Activated CD4-positive, alpha-beta T cell treated with anti-CD3 and anti-CD28 coated beads, Interleukin-2, amount 10 ng/mL, durations not matched to agents 24 days and 14 days (primary cell): ENCODE measurements around the gene NIM1K. TPM values are rescaled to one million over a fixed set of nuclear protein-coding genes. Genes with fewer than 3 reads are reported as not detected.
"Not testable (repeated sequence)": the region's sequence is repeated elsewhere in the genome, so short reads cannot be mapped to it uniquely, and the experiment has no call there.

Source experiments
- DNase-seq: peaks from one replicate; pipeline ENCODE4 v3.0.0; 2022
- H3K27ac Mint-ChIP-seq: one replicate; pipeline ENCODE4 v1.8.0; 2022; ENCODE audit warnings: mild to moderate bottlenecking, mixed read lengths
- H3K27me3 Mint-ChIP-seq: one replicate; pipeline ENCODE4 v1.8.0; 2022; ENCODE audit warnings: mixed read lengths
- H3K36me3 Mint-ChIP-seq: one replicate; pipeline ENCODE4 v1.8.0; 2022; ENCODE audit warnings: low read depth, mild to moderate bottlenecking, mixed read lengths
- H3K4me1 Mint-ChIP-seq: one replicate; pipeline ENCODE4 v1.8.0; 2021; ENCODE audit warnings: mixed read lengths
- H3K4me3 Mint-ChIP-seq: one replicate; pipeline ENCODE4 v1.8.0; 2022; ENCODE audit warnings: mild to moderate bottlenecking, moderate library complexity, mixed read lengths
- H3K9me3 Mint-ChIP-seq: one replicate; pipeline ENCODE4 v1.8.0; 2021; ENCODE audit warnings: mixed read lengths
- intact Hi-C: fragments of 100-400 bp; cut with micrococcal nuclease; formaldehyde crosslinking; loops from one replicate; pipeline ENCODE4 v1.15.1; 2023
- total RNA-seq: library from RNA; stranded (reverse); gene quantifications from 2 replicates; pipeline ENCODE4 v1.2.3, GENCODE V29; 2022

Gene NIM1K
- total RNA-seq, 1 donor from 2014 or later = 0.82 TPM

GRCh38 chr5:43255704-43256103 lies 63.7 kb downstream of the NIM1K start:
- intact Hi-C loops = no loop called here
- Mint-ChIP-seq H3K27me3 (peaks cover 27% of the 10 kb centered on the region), H3K9me3 (no peaks in the 10 kb centered on the region), H3K27ac (no peak overlapping the region), H3K4me3 (no peak overlapping the region), H3K36me3 (no peaks in the 10 kb centered on the region), H3K4me1 (no peaks in the 10 kb centered on the region)
- DNase-seq = no peak

DNA sequence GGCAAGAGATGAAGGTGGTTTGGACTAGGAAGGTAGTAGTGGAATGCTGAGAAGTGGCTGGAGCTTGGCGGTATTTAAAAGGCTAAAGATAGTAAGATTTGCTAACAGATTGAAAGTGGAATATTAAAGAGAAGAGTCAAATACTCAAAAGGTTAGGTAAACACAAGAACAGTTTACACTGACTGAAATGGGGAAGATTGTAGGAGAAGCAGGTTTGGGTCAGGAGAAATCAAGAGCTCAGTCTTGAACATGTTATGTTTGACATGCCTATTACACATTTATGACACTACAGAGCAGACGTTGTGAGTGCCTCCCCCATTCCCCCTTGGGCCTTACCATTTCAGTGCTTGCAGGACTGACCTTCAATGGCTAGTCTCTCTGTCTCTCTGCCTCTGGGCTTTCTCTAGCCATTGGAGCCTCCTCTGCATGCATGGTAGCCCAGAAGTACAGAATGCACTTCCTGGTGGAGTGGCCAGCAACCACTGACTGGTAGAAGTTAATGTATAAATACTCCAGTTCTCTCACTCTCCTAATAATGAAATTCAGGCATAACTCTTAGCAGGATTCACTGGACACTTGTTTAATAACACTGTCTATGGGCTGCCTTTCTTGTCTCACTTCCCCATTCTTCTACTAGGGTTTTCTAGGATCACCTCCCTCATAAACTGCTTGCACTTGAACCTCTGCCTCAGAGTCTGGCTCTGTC lies 64.4 kb downstream of the NIM1K start:
- Mint-ChIP-seq H3K4me1 (no peaks in the 10 kb centered on the region), H3K9me3 (no peaks in the 10 kb centered on the region), H3K36me3 (no peaks in the 10 kb centered on the region), H3K27ac (no peak overlapping the region), H3K27me3 (peaks cover 29% of the 10 kb centered on the region), H3K4me3 (no peak overlapping the region)
- DNase-seq = no peak
- intact Hi-C loops = no loop called here

GRCh38 chr5:43258116-43258515 lies 66.1 kb downstream of the NIM1K start:
- H3K27me3 Mint-ChIP-seq = peaks cover 36% of the 10 kb centered on the region
- no peak overlapping the region for H3K27ac Mint-ChIP-seq
- H3K9me3 Mint-ChIP-seq = peaks cover 3% of the 10 kb centered on the region
- no peak overlapping the region for H3K4me3 Mint-ChIP-seq
- H3K4me1 Mint-ChIP-seq = no peaks in the 10 kb centered on the region
- no peak for DNase-seq
- intact Hi-C loops = no loop called here
- H3K36me3 Mint-ChIP-seq = no peaks in the 10 kb centered on the region

DNA sequence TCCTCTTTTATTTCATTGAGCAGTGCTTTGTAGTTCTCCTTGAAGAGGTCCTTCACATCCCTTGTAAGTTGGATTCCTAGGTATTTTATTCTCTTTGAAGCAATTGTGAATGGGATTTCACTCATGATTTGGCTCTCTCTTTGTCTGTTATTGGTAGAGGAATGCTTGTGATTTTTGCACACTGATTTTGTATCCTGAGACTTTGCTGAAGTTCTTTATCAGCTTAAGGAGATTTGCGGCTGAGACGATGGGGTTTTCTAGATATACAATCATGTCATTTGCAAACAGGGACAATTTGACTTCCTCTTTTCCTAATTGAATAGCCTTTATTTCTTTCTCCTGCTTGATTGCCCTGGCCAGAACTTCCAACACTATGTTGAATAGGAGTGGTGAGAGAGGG lies 70.2 kb downstream of the NIM1K start:
- Mint-ChIP-seq H3K27me3 (peaks cover 42% of the 10 kb centered on the region), H3K9me3 (peaks cover 25% of the 10 kb centered on the region)
- H3K36me3 Mint-ChIP-seq, DNase-seq, H3K27ac Mint-ChIP-seq, H3K4me1 Mint-ChIP-seq, intact Hi-C loops, H3K4me3 Mint-ChIP-seq: not testable (repeated sequence)

GRCh38 chr5:43268188-43268820 lies 76.3 kb downstream of the NIM1K start:
- H3K27ac Mint-ChIP-seq = no peak overlapping the region
- H3K9me3 Mint-ChIP-seq = peaks cover 25% of the 10 kb centered on the region
- no peak for DNase-seq
- no peaks in the 10 kb centered on the region for H3K36me3 Mint-ChIP-seq
- H3K4me3 Mint-ChIP-seq = no peak overlapping the region
- intact Hi-C loops = no loop called here
- H3K4me1 Mint-ChIP-seq = peaks cover 10% of the 10 kb centered on the region
- peaks cover 25% of the 10 kb centered on the region for H3K27me3 Mint-ChIP-seq

GRCh38 chr5:43270645-43271044 lies 78.6 kb downstream of the NIM1K start:
- Mint-ChIP-seq H3K4me3 (no peak overlapping the region), H3K27me3 (peaks cover 8% of the 10 kb centered on the region), H3K36me3 (no peaks in the 10 kb centered on the region), H3K4me1 (peaks cover 10% of the 10 kb centered on the region), H3K27ac (no peak overlapping the region), H3K9me3 (peaks cover 11% of the 10 kb centered on the region)
- intact Hi-C loops = no loop called here
- DNase-seq = no peak

- no peak overlapping the region for H3K27ac Mint-ChIP-seq
- H3K4me1 Mint-ChIP-seq = no peaks in the 10 kb centered on the region
- intact Hi-C loops = no loop called here
- peaks cover 6% of the 10 kb centered on the region for H3K27me3 Mint-ChIP-seq
- no peaks in the 10 kb centered on the region for H3K9me3 Mint-ChIP-seq
- no peaks in the 10 kb centered on the region for H3K36me3 Mint-ChIP-seq
- H3K4me3 Mint-ChIP-seq = no peak overlapping the region
- DNase-seq = no peak
These were observed 81.5 kb downstream of the NIM1K start for GRCh38 chr5:43273552-43273951.

DNA sequence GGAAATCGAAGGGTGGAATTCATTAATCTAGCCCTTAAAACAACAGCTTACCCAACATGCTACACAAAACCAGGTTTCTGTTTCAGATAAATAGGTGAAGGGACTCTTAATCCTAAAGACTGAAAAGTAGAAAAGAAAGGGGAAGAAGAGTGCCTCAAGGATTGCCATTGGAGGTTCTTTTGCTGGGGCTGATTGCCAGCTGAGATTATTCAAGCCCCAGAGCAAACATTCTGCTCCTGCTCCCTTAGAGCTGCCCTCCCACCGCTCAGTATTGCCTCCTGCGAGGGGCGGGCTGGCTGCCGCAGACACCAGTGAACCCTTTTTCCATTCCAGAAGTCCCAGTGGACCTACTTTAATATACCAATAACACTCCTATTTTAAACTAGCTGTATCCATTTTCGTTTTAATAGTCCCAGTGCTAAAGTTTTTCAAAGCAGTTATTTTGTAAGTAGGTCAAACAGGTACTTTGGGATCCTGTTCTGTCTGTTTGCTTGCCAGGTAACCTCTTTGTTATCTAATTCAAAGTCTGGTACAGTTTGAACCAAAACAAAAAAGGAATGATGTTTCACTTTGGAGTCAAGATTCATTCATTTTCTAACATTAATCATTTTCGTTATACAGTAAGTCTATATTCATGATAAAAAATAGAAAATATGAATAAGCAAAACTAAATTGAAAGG lies 82.5 kb downstream of the NIM1K start:
- H3K4me1 Mint-ChIP-seq = no peaks in the 10 kb centered on the region
- no peak overlapping the region for H3K4me3 Mint-ChIP-seq
- peaks cover 6% of the 10 kb centered on the region for H3K27me3 Mint-ChIP-seq
- no peak for DNase-seq
- H3K27ac Mint-ChIP-seq = no peak overlapping the region
- no peaks in the 10 kb centered on the region for H3K36me3 Mint-ChIP-seq
- intact Hi-C loops = no loop called here
- H3K9me3 Mint-ChIP-seq = no peaks in the 10 kb centered on the region

DNA sequence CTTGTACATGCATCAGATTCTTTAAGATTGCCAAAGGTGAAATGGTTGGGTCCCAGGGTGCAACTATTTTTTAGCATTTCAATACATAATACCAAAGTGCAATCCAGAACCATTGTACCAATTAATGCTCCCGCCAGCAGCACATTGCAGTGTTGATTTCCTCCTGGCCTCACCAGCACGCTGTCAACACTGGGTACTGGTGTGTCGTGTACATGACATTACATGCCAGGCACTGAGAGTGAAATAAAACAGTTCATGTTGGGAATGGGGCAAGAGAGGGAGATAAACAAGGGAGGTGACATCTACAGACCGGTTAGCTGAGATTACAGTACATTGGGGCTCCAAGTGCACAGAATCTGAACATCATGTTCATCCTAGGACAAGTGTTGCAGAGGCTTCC lies 83.4 kb downstream of the NIM1K start:
- no peak for DNase-seq
- H3K9me3 Mint-ChIP-seq = no peaks in the 10 kb centered on the region
- no peak overlapping the region for H3K27ac Mint-ChIP-seq
- H3K36me3 Mint-ChIP-seq = no peaks in the 10 kb centered on the region
- intact Hi-C loops = no loop called here
- H3K27me3 Mint-ChIP-seq = peaks cover 6% of the 10 kb centered on the region
- no peak overlapping the region for H3K4me3 Mint-ChIP-seq
- no peaks in the 10 kb centered on the region for H3K4me1 Mint-ChIP-seq

- H3K4me1 Mint-ChIP-seq = no peaks in the 10 kb centered on the region
- intact Hi-C loops = no loop called here
- H3K27ac Mint-ChIP-seq = no peak overlapping the region
These were observed 87.7 kb downstream of the NIM1K start for GRCh38 chr5:43279548-43280274.

GRCh38 chr5:43281840-43282658 lies 90.0 kb downstream of the NIM1K start:
- H3K9me3 Mint-ChIP-seq = no peaks in the 10 kb centered on the region
- no peak overlapping the region for H3K4me3 Mint-ChIP-seq
- H3K4me1 Mint-ChIP-seq = no peaks in the 10 kb centered on the region
- peaks cover 11% of the 10 kb centered on the region for H3K36me3 Mint-ChIP-seq
- peaks cover 2% of the 10 kb centered on the region for H3K27me3 Mint-ChIP-seq
- intact Hi-C loops = no loop called here
- no peak for DNase-seq
- H3K27ac Mint-ChIP-seq = no peak overlapping the region

More at GRCh38 chr5:43279548-43280274, 87.7 kb downstream of the NIM1K start:
- peaks cover 2% of the 10 kb centered on the region for H3K27me3 Mint-ChIP-seq
- no peak overlapping the region for H3K4me3 Mint-ChIP-seq
- no peak for DNase-seq
- H3K36me3 Mint-ChIP-seq = peaks cover 2% of the 10 kb centered on the region
- H3K9me3 Mint-ChIP-seq = no peaks in the 10 kb centered on the region

- intact Hi-C loops = no loop called here
- no peak for DNase-seq
- Mint-ChIP-seq H3K4me1 (peaks cover 6% of the 10 kb centered on the region), H3K4me3 (no peak overlapping the region), H3K36me3 (peaks cover 46% of the 10 kb centered on the region), H3K27ac (no peak overlapping the region), H3K9me3 (no peaks in the 10 kb centered on the region), H3K27me3 (no peaks in the 10 kb centered on the region)
These were observed 94.6 kb downstream of the NIM1K start for GRCh38 chr5:43286623-43287022.

- intact Hi-C loops = no loop called here
- Mint-ChIP-seq H3K27ac (no peak overlapping the region), H3K4me3 (no peak overlapping the region), H3K9me3 (no peaks in the 10 kb centered on the region), H3K4me1 (peaks cover 8% of the 10 kb centered on the region), H3K27me3 (no peaks in the 10 kb centered on the region), H3K36me3 (peaks cover 50% of the 10 kb centered on the region)
- no peak for DNase-seq
These were observed 95.5 kb downstream of the NIM1K start for GRCh38 chr5:43287493-43287892.
